OCI-LY7 (cell line): ENCODE data around the gene SMURF2. TPM values are rescaled to one million over a fixed set of nuclear protein-coding genes. Genes with fewer than 3 reads are reported as not detected.
A peak's percentile ranks its signal among the peaks of the same experiment; 100 is the strongest.
"Not testable (repeated sequence)": the region's sequence is repeated elsewhere in the genome, so short reads cannot be mapped to it uniquely, and the experiment has no call there.

Experiments used
- BruUV-seq: library from RNA; stranded (reverse); fragments of 400-500 nt; replicated peaks from 2 replicates; lab custom pipeline; 2021; lab: Mats Ljungman, UMichigan
- CTCF ChIA-PET: fragments of 300-600 bp; sonication (Branson Sonifier 250); formaldehyde crosslinking; loops from one replicate; lab custom pipeline; 2022; ENCODE audit warnings: antibody characterized with exemption; ENCODE audit not compliant: unreplicated experiment; lab: Charles Lee
- POLR2A ChIA-PET: fragments of 300-600 bp; sonication (Branson Sonifier 250); formaldehyde crosslinking; loops from one replicate; lab custom pipeline; 2022; ENCODE audit warnings: antibody characterized with exemption; lab: Charles Lee
- DNase-seq: peaks from one replicate; pipeline ENCODE4 v3.0.0-alpha.2; 2015; ENCODE audit warnings: low spot score
- H2AFZ ChIP-seq: fragments of 200-600 bp; sonication (generic), shearing (Covaris generic); 2 replicates; pipeline ENCODE4 v1.6.1; 2014; ENCODE audit warnings: mild to moderate bottlenecking, antibody characterized with exemption, low read length, moderate library complexity
- H3K27ac ChIP-seq: fragments of 200-600 bp; sonication (generic); 2 replicates; pipeline ENCODE4 v1.5.1; 2014; ENCODE audit warnings: mixed run types, low read depth, mild to moderate bottlenecking, moderate library complexity, low read length, inconsistent platforms; ENCODE audit not compliant: poor library complexity, severe bottlenecking
- H3K36me3 ChIP-seq: fragments of 200-600 bp; sonication (generic); 2 replicates; pipeline ENCODE4 v1.6.1; 2014; ENCODE audit warnings: mild to moderate bottlenecking, antibody characterized with exemption, low read length, moderate library complexity, mixed read lengths; ENCODE audit not compliant: insufficient read depth
- H3K4me1 ChIP-seq: fragments of 200-600 bp; sonication (generic); 2 replicates; pipeline ENCODE4 v1.5.1; 2014; ENCODE audit warnings: mild to moderate bottlenecking, low read length; ENCODE audit not compliant: insufficient read depth, poor library complexity, severe bottlenecking
- H3K4me2 ChIP-seq: fragments of 200-600 bp; sonication (generic); 2 replicates; pipeline ENCODE4 v1.6.1; 2014; ENCODE audit warnings: mild to moderate bottlenecking, low read length
- H3K4me3 ChIP-seq: fragments of 200-600 bp; sonication (generic); 2 replicates; pipeline ENCODE4 v1.5.1; 2014; ENCODE audit warnings: mild to moderate bottlenecking, low read depth, low read length; ENCODE audit not compliant: poor library complexity, severe bottlenecking
- H3K79me2 ChIP-seq: fragments of 200-600 bp; sonication (generic); 2 replicates; pipeline ENCODE4 v1.6.1; 2016; ENCODE audit warnings: low read depth, mild to moderate bottlenecking, low read length, moderate library complexity, mixed read lengths; ENCODE audit not compliant: insufficient read depth
- H3K9me2 ChIP-seq: fragments of 200-600 bp; sonication (generic); 2 replicates; pipeline ENCODE4 v1.6.1; 2016; ENCODE audit warnings: mild to moderate bottlenecking, low read length, mixed read lengths; ENCODE audit not compliant: insufficient read depth
- H3K9me3 ChIP-seq: fragments of 200-600 bp; sonication (generic); 2 replicates; pipeline ENCODE4 v1.6.1; 2014; ENCODE audit warnings: mild to moderate bottlenecking, mixed run types, low read length, mixed read lengths
- H4K20me1 ChIP-seq: fragments of 200-600 bp; sonication (generic); 2 replicates; pipeline ENCODE4 v1.6.1; 2014; ENCODE audit warnings: mild to moderate bottlenecking, antibody characterized with exemption, low read length, moderate library complexity, mixed read lengths; ENCODE audit not compliant: insufficient read depth
- CTCF ChIP-seq: fragments of 200-600 bp; sonication (generic); conservative IDR thresholded peaks from 2 replicates; pipeline ENCODE4 v1.5.1; 2014; ENCODE audit warnings: mild to moderate bottlenecking, antibody characterized with exemption, low read length, moderate library complexity, mixed read lengths
- EZH2phosphoT487 ChIP-seq: fragments of 200-600 bp; sonication (generic); IDR thresholded peaks from 2 replicates; pipeline ENCODE4 v1.6.1; 2018; ENCODE audit warnings: low read depth, borderline replicate concordance, mild to moderate bottlenecking, mixed run types, antibody characterized with exemption, low read length, moderate library complexity, mixed read lengths
- intact Hi-C: fragments of 100-400 bp; cut with micrococcal nuclease; formaldehyde crosslinking; loops from one replicate; pipeline ENCODE4 v1.10.0; 2022; ENCODE audit not compliant: unreplicated experiment
- total RNA-seq, 2 experiments: library from RNA; depleted of rRNA in 1 of 2; stranded (reverse); fragments of >200 nt in 1 of 2; shearing (Covaris generic) in 1 of 2; gene quantifications; 2 replicates each; pipeline ENCODE4 v1.2.3, GENCODE V29; 2014 to 2022

SMURF2 gene
- total RNA-seq, 2 experiments from 2014 or later: 15.6 to 20.8 TPM

- CTCF ChIA-PET, DNase-seq, H4K20me1 ChIP-seq, H3K4me3 ChIP-seq, intact Hi-C loops, POLR2A ChIA-PET, H3K9me2 ChIP-seq, H3K36me3 ChIP-seq, H3K27ac ChIP-seq, H3K4me2 ChIP-seq, H3K9me3 ChIP-seq, BruUV-seq: not testable (repeated sequence)
- H3K4me1 ChIP-seq: peaks cover 19% of the 10 kb centered on the region
- H2AFZ ChIP-seq: 0 out of 2 replicates have a peak overlapping the region, but pooled peaks have one; percentile 12
- peaks cover 20% of the 10 kb centered on the region for H3K79me2 ChIP-seq
Observed at GRCh38 chr17:64664299-64664981, 2.3 kb upstream of the SMURF2 start.

GRCh38 chr17:64663836-64664235 is 1.7 kb upstream of the SMURF2 start:
- H3K27ac ChIP-seq, H3K9me3 ChIP-seq, H3K36me3 ChIP-seq, H3K4me2 ChIP-seq, POLR2A ChIA-PET, BruUV-seq, intact Hi-C loops, DNase-seq, H2AFZ ChIP-seq, H4K20me1 ChIP-seq, CTCF ChIA-PET, H3K9me2 ChIP-seq, H3K4me3 ChIP-seq: not testable (repeated sequence)
- Histone ChIP-seq H3K4me1 (peaks cover 19% of the 10 kb centered on the region), H3K79me2 (peaks cover 26% of the 10 kb centered on the region)

GRCh38 chr17:64662774-64663367 is 764 bp upstream of the SMURF2 start:
- H3K9me2 ChIP-seq: no peaks in the 10 kb centered on the region
- DNase-seq: peak; percentile 31
- peak overlapping the region; percentile 100 for H2AFZ ChIP-seq
- no peak for TF ChIP-seq EZH2phosphoT487
- 0 out of 2 replicates have a peak, but pooled peaks have one; percentile 14 for TF ChIP-seq CTCF
- peak overlapping the region; percentile 94 for H3K4me3 ChIP-seq
- H4K20me1 ChIP-seq: peaks cover 8% of the 10 kb centered on the region; the same call in 1 of the 2 replicates
- ChIA-PET POLR2A (no interaction called here), CTCF (no interaction called here)
- peak overlapping the region; percentile 99 for H3K4me2 ChIP-seq
- H3K9me3 ChIP-seq: no peaks in the 10 kb centered on the region
- H3K4me1 ChIP-seq: peaks cover 19% of the 10 kb centered on the region
- intact Hi-C loops: no loop called here
- no peaks in the 10 kb centered on the region for H3K36me3 ChIP-seq
- no TSS peak for BruUV-seq
- peak overlapping the region; percentile 30 for H3K27ac ChIP-seq
- peaks cover 36% of the 10 kb centered on the region for H3K79me2 ChIP-seq
